HG03045 (cell line): ENCODE data around the gene GRID2.

Experiments used
- ATAC-seq: cut with Tn5 transposase; IDR thresholded peaks from one replicate; pipeline ENCODE4 v1.9.1; 2021; ENCODE audit warnings: mild to moderate bottlenecking, moderate library complexity; ENCODE audit not compliant: unreplicated experiment

Gene GRID2

DNA sequence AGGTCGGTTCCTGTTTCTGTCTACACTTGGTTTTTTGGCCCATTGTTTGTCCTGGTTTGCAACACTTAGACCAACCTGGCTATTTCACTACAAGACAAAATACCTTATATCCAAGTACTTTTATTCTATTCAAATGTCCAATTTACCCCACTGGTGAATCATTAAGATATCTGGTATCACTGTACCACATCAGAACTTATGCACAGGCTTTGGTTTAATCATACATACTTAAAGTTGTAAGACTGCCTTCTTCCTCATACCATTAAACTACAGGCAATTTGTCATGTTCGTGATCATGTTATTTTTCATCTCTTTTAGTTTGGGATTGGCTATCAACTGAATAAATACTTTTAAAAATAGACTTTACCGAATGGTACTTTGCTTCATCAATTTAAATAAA is 1471.8 kb downstream of the GRID2 start:
- ATAC-seq, result no peak

DNA sequence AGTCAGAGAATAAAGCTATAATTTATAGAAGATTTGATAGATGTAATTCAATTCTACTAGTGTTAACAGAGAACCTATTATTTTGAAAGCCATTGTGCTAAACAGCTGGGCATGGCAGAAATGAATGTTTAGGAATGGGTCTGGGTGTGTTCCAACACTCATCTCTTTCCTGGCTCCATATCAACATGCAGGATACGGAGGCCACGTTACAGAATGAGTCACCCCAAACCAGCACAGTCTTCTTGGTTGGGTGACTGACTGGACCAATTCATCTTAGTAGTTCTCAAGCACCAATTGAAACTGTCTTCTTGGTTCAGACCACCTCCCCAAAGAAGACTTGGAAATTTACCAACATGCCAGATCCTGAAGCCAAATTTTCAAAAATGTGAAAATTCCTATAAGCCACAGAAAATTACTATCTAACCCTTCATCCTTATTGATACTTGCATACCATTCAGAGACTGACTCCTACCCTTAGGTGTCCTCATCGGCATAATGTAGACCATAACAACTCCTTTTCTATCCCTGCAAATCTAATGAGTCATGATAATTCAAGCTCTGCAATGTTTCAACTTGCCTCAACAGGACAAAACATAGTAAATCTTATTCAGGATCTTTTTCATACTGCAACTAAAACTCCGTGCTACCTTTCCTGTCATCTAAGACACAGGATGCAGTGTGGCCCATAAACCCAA is 1472.8 kb downstream of the GRID2 start:
- ATAC-seq, result no peak

DNA sequence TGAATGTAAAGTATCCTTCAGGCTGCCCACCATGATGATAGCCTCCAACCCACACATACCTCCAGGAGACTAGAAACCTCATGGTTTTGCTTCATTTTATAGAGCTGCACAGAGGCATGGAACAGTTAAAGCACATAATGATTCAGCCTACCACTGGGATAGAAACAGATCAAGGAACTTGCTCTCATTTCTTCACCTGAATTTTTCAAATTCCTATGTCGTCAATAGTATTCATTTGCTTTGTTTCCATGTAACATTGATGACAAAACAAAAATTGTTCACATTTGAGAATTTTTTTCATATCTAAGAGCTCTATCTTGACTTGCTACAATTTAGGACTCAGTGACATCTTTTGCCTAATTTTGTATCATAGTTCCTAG is 1473.3 kb downstream of the GRID2 start:
- no peak for ATAC-seq

DNA sequence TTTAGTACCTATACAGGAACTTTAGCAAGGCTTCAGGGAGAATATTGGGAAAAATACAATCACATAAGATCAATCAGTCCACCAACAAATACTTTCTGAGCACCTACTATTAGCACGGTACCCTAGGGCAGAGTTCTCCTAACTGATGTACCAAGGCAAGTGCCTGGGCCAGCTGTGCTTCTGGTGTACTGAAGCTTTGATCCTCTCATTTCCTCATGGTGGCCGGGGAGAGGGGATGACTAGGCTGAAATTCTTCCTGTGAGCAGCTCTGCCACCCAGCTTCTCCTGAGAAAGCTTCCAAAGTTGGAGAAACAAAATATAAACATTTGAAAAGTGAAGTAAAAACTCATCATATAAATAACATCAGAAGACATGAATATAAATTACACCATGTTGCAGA is 1475.5 kb downstream of the GRID2 start:
- ATAC-seq, result no peak

DNA sequence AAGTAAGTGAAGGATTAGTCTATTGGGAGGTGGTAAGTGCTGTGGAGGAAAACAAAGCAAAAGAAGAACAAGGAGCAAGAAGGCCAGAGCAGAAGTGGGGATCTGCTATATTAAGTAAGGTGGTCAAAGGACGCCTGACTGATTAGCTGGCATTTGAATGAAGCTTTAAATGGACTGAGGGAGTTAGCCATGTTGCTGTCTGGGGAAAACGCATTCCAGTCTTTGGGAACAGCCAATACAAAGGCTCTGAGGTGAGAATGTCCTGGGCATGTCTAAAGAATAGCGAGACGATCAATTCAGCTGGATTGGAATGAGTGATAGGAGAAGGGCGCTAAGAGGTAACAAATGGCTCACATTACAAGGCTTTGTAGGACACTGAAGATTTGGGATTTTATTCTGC is 1476.3 kb downstream of the GRID2 start:
- no peak for ATAC-seq

DNA sequence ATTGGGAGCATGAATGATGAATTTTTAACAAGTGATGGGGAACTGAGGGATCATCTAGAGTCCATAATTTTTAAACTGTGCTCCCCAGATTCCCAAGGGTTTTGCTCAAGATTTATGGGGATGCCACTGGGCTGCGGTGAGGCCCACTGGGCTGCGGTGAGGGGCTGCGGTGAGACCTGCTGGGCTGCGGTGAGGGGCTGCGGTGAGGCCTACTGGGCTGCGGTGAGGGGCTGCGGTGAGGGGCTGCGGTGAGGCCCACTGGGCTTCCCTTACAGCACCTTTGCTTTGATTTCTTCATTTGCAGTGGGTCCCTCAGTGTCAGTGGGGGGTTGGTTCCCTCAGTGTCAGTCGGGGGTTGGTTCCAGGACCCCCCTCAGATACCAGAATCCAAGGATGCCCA is 1477.4 kb downstream of the GRID2 start:
- ATAC-seq, result no peak

DNA sequence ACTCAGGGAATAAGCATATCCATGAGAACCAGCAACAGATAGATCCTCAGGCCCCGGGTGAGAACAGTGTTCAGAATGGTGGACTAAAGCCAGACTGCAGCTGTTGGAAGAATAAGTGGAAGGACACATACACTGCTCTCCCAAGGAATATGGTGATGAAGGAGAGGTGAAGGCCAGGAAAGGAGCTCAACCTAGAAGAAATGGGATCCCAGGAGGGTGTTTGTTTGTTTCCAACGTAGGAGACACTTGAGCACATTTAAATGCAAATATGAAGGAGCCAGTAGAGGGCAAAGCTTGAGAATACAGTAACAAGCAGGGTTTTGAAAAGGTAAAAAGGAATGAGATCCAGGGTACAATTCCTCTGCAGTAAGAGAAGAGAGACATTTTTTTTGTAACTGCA is 1482.4 kb downstream of the GRID2 start:
- ATAC-seq, result no peak

DNA sequence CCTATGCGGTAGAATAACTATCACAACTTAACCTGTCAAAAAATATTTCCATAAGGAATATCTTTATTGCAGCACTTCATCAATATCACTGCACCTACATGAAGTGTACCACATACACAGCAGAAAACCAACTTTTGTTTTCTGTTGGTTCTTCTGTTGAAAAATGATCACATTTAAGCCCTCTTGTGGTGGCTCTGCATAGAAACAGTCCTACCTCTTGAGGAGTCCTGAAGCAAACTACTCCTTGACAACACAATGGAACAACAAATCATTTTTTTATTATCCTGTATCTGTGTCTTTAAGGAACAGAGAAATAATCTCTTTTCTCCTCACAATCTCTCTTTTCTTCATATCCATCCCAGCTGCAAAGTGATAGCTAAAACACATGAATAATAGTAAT is 1484.9 kb downstream of the GRID2 start:
- no peak for ATAC-seq

DNA sequence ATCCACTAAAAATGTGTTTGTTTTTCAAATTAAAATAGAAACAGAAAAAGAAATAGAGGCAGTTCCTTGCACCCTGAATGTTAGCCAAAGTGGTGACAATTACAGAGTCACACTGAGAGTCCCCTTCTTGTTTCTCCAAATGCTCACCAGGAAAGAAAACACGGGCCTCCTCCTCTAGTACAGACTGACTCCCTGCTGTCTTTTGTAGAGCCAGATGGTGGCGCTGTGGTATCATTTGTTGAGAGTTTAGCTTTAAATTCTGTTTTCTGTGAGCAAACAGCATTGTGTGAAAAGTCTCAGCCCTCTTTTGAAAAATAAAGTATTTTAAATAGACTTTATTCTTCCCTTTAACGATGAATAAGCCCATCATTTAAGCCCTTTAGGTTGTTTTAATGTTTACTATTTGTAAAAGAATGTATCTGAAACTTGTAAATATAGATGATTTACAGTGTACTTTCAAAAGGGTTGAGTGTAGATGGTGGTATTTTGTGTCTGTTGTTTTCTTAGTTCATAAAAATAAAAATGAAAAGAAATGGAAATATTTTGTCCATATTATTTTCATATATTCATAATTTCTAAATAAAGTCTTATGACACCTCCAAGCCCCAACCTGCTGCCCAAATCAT is 1487.9 kb downstream of the GRID2 start:
- ATAC-seq, result peak; percentile 66

DNA sequence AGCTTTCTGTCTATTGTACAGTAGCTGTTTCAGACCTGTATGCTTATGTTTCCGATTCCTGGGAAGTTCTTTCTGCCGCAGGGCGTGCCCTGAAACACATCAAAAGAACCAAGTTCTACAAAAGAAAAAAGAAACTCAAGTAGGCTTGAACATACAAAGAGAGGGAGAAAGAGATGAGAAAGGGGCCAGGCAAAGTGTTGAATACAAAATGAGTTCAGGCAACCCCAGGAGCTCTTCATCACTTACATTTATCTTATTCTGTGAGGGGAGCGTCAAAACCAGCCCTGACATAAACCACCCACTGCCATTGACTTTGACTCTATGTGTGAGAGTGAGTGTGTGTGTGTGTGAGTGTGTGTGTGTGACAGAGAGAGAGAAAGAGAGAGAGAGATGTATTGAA is 1498.3 kb downstream of the GRID2 start:
- ATAC-seq, result no peak

DNA sequence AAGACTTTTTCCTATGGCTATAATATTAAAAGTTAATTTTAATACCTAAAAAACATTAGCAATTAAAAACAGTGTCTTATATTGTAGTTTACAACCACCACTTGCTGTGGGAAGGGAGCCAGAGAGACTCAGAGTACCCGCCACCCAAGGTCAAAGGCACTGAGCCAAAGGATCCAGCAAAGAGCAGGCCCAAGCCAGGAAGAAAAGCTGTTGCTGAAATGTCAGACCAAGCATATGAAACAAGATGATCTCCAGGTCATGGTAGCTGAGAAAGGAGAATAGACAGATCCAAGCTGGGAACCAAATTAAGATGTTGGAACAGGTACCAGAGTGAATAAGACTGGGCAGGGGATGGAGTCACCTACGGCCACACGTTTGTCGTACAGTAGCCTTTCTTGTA is 1506.0 kb downstream of the GRID2 start:
- no peak for ATAC-seq

DNA sequence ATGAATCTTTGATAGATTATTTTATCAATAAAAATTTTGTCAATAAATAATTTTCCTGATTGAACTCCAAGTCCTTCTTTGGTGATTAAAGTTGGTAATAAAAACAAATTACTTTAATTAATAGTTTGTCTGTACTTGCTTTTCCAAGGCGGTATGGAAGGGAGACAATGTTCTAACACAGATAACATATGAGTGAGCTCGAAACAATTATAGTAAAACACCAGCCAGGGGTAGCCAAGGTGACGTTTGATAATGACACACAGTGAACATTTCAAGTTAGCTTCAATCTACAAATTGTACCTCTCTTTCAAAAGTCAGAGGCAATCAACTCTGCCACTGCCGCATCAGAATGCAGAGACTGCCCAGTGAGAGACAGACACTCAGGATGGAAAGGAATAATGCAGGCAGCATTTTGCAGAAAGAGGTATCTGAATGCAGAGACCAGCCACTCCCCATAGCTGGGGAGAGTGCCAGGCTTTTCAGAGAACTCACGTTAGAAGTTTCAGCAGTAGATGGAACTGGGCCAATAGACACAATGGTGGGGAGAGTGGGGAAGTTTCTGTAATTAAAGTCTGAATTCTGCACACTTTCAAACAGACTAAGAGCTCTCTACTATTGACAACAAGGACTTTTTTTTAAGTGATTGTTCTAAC is 1506.7 kb downstream of the GRID2 start:
- ATAC-seq, result no peak

DNA sequence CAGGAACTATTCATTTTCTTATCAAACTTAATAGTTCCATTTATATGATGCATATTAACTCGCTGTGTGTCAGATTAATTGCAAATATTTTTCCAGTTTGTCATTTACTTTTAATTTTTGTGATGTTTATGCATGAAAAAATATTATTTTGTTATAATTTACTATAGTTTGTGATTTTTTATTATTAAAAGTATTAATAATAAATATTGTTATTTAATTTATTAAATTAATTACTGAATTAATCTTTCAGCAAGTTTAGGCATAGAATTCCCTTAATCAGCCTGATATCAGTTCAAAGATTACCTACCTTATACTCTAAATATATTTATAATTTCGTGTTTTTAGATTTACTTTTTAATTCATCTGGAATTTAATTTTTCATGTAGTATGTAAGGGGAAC is 1509.3 kb downstream of the GRID2 start:
- ATAC-seq, result no peak

DNA sequence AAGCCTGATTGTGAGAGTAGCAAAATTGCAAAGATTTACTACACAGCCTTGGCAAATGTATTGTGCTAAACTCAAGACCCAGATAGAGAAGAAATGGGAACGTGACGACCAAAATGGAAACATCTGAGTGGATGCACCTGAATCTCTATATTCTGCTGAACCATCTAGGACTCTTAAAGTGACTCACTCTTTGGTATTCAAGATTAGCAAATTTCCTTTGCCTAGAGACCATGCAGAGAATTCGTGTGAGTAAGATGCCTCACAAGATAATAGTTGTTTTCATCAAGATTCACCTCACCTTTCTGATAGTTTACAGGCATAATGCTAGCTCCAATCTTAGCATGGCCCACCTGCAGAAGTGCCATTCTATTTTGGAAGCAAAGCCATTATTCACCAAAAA is 1510.4 kb downstream of the GRID2 start:
- no peak for ATAC-seq

DNA sequence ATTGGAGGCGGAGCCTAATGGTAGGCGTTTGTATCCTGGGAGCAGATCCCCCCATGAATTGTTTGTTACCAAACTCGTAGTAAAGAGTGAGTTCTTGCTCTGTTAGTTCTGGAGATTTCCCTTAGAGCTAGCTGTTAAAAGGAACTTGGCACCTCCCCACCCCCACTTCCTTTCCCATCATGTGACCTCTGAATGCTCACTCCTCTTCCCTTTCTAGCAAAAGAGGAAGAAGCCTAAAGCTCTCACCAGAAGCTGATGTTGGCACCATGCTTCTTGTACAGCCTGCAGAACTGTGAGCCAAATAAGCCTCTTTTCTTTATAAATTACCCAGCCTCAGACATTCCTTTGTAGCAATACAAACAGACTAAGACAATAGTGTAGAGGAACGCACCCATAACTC is 1511.0 kb downstream of the GRID2 start:
- no peak for ATAC-seq
